ENCODE results near the gene PDE4C.

PDE4C gene

GRCh38 chr19:18245297-18245696 is 19.1 kb upstream of the PDE4C start:
- TF ChIP-seq CTCF (IDR thresholded peaks at IDR 0.05; ENCODE audit: insufficient read depth, missing control alignments) = no peak
- DNase-seq (ENCODE audit: insufficient read length, low spot score) = no peak
- FAIRE-seq = no peak

GRCh38 chr19:18239303-18239702 is 13.1 kb upstream of the PDE4C start:
- DNase-seq (ENCODE audit: insufficient read length, low spot score) (no peak), FAIRE-seq (no peak)
- no peak for TF ChIP-seq CTCF (IDR thresholded peaks at IDR 0.05; ENCODE audit: insufficient read depth, missing control alignments)

GRCh38 chr19:18234194-18234593 is 8.0 kb upstream of the PDE4C start:
- FAIRE-seq = no peak
- DNase-seq (ENCODE audit: insufficient read length, low spot score) = peak; percentile 78
- no peak for TF ChIP-seq CTCF (IDR thresholded peaks at IDR 0.05; ENCODE audit: insufficient read depth, missing control alignments)

GRCh38 chr19:18233224-18233825 is 7.1 kb upstream of the PDE4C start:
- no peak for TF ChIP-seq CTCF (IDR thresholded peaks at IDR 0.05; ENCODE audit: insufficient read depth, missing control alignments)
- FAIRE-seq = no peak
- DNase-seq (ENCODE audit: insufficient read length, low spot score) = no peak

- peak; percentile 72 for DNase-seq (ENCODE audit: insufficient read length, low spot score)
- FAIRE-seq = no peak
- no peak for TF ChIP-seq CTCF (IDR thresholded peaks at IDR 0.05; ENCODE audit: insufficient read depth, missing control alignments)
Observed at GRCh38 chr19:18232540-18233223, 6.4 kb upstream of the PDE4C start.

- DNase-seq (ENCODE audit: insufficient read length, low spot score) = no peak
- no peak for TF ChIP-seq CTCF (IDR thresholded peaks at IDR 0.05; ENCODE audit: insufficient read depth, missing control alignments)
- FAIRE-seq = no peak
Observed at GRCh38 chr19:18231775-18232174, 5.5 kb upstream of the PDE4C start.

All from D721Med (cell line).